Measurements from ENCODE around the gene SYT2. TPM values are rescaled to one million over a fixed set of nuclear protein-coding genes. Genes with fewer than 3 reads are reported as not detected.
"Not testable (repeated sequence)": the region's sequence is repeated elsewhere in the genome, so short reads cannot be mapped to it uniquely, and the experiment has no call there.

SYT2 gene
- total and polyA plus RNA-seq, 2 experiments from 2014 or later, result 0.03 to 0.68 TPM

DNA sequence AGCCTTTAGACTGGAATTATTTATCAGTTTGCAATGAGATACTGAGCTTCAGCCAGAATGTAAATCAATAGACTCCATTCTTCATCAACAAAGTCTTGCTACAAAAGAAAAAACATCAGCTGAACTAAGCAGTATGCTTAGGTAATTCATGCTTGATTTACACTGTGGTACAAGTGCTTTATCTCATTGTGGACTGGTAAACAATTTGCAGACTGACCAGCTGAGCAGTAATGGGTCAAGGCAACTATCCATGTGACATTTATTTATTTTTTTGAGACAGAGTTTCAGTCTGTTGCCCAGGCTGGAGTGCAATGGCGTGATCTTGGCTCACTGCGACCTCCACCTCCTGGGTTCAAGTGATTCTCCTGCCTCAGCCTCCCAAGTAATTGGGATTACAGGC, 39.8 kb upstream of the SYT2 start:
- Histone ChIP-seq H3K4me1 (ENCODE audit: low read depth) (no peaks in the 10 kb centered on the region), H3K27me3 (no peaks in the 10 kb centered on the region), H3K9me3 (ENCODE audit: low read depth) (no peaks in the 10 kb centered on the region), H3K27ac (no peak overlapping the region), H3K36me3 (peaks cover 80% of the 10 kb centered on the region), H3K4me3 (no peak overlapping the region)
- DNase-seq (ENCODE audit: low read depth in 1 of 2, low spot score in 1 of 2), result no peak
- TF ChIP-seq CTCF (IDR thresholded peaks at IDR 0.05; ENCODE audit: low read depth, low read length), result no peak

DNA sequence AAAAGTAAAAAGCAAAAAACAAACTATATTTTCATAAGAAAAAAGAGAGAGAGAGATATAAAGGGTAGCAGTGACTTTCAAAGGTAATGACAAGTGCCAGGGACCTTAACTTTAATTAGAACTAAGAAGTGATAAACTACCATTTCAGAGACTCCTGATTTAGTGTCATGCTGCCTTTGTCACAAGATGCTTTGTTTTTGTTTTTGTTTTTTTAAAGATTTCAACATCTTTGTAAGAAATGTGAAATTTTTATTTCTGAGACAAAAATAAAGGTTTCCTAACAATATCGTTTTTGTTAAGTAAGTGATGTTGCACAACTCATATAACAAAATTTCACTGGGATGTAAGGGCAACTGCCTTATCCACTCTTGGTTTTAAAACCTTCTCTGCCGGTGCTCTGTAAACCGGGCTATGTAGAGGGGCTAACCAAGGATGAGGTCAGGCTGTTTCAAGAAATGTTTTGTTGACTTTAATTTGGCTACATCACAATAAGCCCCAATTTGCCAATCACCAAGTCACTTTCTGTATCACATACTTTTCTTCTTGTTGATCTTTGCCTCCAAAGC, 35.2 kb upstream of the SYT2 start:
- no peak overlapping the region for H3K4me3 ChIP-seq
- no peaks in the 10 kb centered on the region for H3K27me3 ChIP-seq
- no peak for TF ChIP-seq CTCF (IDR thresholded peaks at IDR 0.05; ENCODE audit: low read depth, low read length)
- no peaks in the 10 kb centered on the region for H3K9me3 ChIP-seq (ENCODE audit: low read depth)
- no peaks in the 10 kb centered on the region for H3K4me1 ChIP-seq (ENCODE audit: low read depth)
- no peak overlapping the region for H3K27ac ChIP-seq
- no peak for DNase-seq (ENCODE audit: low read depth in 1 of 2, low spot score in 1 of 2)
- peaks cover 81% of the 10 kb centered on the region for H3K36me3 ChIP-seq

DNA sequence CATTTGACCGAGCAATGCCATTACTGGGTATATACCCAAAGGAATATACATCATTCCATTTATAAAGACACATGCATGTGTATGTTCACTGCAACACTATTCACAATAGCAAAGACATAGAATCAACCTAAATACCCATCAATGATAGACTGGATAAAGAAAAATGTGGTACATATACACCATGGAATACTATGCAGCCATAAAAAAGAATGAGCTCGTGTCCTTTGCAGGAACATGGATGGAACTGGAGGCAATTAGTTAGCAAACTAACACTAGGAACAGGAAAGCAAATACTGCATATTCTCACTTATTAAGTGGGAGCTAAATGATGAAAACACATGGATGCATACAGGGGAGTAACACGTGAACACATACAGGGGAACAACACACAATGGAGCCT, 34.5 kb upstream of the SYT2 start:
- H3K27me3 ChIP-seq, result not testable (repeated sequence)
- peaks cover 75% of the 10 kb centered on the region for H3K36me3 ChIP-seq

DNA sequence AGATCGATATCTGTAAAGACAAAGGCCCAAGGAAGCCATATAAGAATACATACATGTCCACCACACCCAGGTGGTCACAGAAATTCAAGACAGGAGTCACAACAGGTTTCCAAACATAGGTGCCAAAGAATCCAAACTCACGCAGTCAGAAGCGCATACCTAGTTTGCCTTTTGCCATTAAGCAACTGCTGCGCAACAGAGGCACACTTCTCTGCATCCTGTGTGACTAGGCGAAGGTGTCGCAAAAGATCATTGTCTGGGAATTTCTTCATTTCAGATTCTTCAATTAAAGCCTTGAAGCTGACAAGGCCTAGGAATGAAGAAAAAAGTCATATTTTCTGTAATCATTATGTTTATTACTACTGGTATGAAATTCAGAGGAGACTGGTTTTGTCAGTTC, 32.2 kb upstream of the SYT2 start:
- H3K36me3 ChIP-seq, result peaks cover 66% of the 10 kb centered on the region
- H3K4me3 ChIP-seq, result no peak overlapping the region

More for the DNA sequence above, 34.5 kb upstream of the SYT2 start:
- not testable (repeated sequence) for H3K27ac ChIP-seq; H3K4me1 ChIP-seq (ENCODE audit: low read depth); H3K4me3 ChIP-seq; DNase-seq (ENCODE audit: low read depth in 1 of 2, low spot score in 1 of 2); H3K9me3 ChIP-seq (ENCODE audit: low read depth)

DNA sequence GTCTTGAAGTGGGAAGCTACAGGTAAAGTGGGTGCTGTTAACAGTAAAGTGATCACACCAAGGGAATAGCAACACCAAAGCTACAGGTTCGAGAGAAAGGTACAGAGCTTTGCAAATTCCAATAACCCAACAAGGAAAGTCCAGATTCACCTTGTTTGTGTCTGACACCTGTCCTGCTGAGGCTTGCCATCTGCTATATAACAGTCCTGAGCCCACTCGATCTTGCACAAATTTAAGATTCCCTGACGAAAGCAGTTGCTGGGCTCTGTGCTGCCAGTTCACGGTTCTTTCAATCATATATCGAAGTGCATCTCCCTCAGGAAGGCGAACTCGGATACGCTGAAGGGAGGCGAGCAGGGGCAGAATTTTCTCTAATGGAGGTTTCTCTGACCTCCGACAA, 23.0 kb upstream of the SYT2 start:
- no peak for DNase-seq (ENCODE audit: low read depth in 1 of 2, low spot score in 1 of 2)
- Histone ChIP-seq H3K27me3 (no peaks in the 10 kb centered on the region), H3K4me1 (ENCODE audit: low read depth) (no peaks in the 10 kb centered on the region), H3K36me3 (peaks cover 93% of the 10 kb centered on the region), H3K4me3 (no peak overlapping the region), H3K9me3 (ENCODE audit: low read depth) (no peaks in the 10 kb centered on the region), H3K27ac (no peak overlapping the region)
- no peak for TF ChIP-seq CTCF (IDR thresholded peaks at IDR 0.05; ENCODE audit: low read depth, low read length)

More for the DNA sequence above, 32.2 kb upstream of the SYT2 start:
- TF ChIP-seq CTCF (IDR thresholded peaks at IDR 0.05; ENCODE audit: low read depth, low read length), result no peak
- no peaks in the 10 kb centered on the region for H3K4me1 ChIP-seq (ENCODE audit: low read depth)
- H3K9me3 ChIP-seq (ENCODE audit: low read depth), result no peaks in the 10 kb centered on the region
- H3K27ac ChIP-seq, result no peak overlapping the region
- DNase-seq (ENCODE audit: low read depth in 1 of 2, low spot score in 1 of 2), result no peak
- H3K27me3 ChIP-seq, result no peaks in the 10 kb centered on the region

DNA sequence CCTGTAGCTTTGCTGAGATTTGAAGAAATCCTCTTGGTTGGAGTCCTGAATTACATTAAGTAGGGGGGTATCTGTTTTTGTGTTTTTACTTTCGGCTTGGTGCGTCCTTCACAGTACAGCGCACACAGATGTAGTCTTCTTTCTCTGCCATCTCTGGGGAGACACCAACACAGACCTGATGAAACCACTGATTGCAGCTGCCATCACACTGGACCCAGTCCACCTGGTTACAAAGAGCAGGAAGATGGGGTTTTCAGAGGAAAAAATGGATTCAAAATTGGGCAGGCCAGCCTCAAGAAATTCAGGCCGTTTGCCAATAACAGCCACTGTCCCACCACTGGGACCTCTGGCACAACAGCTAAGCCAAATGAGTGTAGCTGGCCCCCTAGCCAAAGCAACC, 18.7 kb upstream of the SYT2 start:
- Histone ChIP-seq H3K4me3 (no peak overlapping the region), H3K36me3 (peaks cover 84% of the 10 kb centered on the region), H3K4me1 (ENCODE audit: low read depth) (no peaks in the 10 kb centered on the region), H3K27me3 (no peaks in the 10 kb centered on the region), H3K27ac (no peak overlapping the region), H3K9me3 (ENCODE audit: low read depth) (no peaks in the 10 kb centered on the region)
- DNase-seq (ENCODE audit: low read depth in 1 of 2, low spot score in 1 of 2), result no peak
- TF ChIP-seq CTCF (IDR thresholded peaks at IDR 0.05; ENCODE audit: low read depth, low read length), result no peak
